SU-DHL-6 (cell line): ENCODE data around the gene DNAH3.

Experiments used
- H2AFZ ChIP-seq: fragments of 200-600 bp; sonication (generic); 2 replicates; pipeline ENCODE4 v1.6.1; 2014; ENCODE audit warnings: low read depth, mild to moderate bottlenecking, moderate library complexity, mixed read lengths, antibody characterized with exemption, low read length; ENCODE audit not compliant: severe bottlenecking
- H3F3A ChIP-seq: fragments of 200-600 bp; shearing (Covaris generic); 2 replicates; pipeline ENCODE4 v1.6.0; 2016; ENCODE audit warnings: antibody characterized with exemption, mild to moderate bottlenecking; ENCODE audit not compliant: insufficient read depth
- H3K27ac ChIP-seq: fragments of 200-600 bp; sonication (generic); 2 replicates; pipeline ENCODE4 v1.5.1; 2016; ENCODE audit warnings: low read depth, mild to moderate bottlenecking, low read length, moderate library complexity, mixed read lengths
- H3K27me3 ChIP-seq: fragments of 200-600 bp; sonication (generic), shearing (Covaris generic); 2 replicates; pipeline ENCODE4 v1.6.0; 2014; ENCODE audit warnings: mild to moderate bottlenecking, low read length
- H3K36me3 ChIP-seq: fragments of 200-600 bp; sonication (generic); 2 replicates; pipeline ENCODE4 v1.6.1; 2014; ENCODE audit warnings: mild to moderate bottlenecking, low read length, mixed read lengths
- H3K4me2 ChIP-seq: fragments of 300-600, 200-600 bp; shearing (Covaris generic), sonication (generic); 2 replicates; pipeline ENCODE4 v1.6.0; 2014; ENCODE audit warnings: low read length, low read depth, mild to moderate bottlenecking; ENCODE audit not compliant: poor library complexity, severe bottlenecking
- H3K4me3 ChIP-seq: fragments of 200-600 bp; sonication (generic); 2 replicates; pipeline ENCODE4 v1.5.1; 2014; ENCODE audit warnings: antibody characterized with exemption, low read length, mild to moderate bottlenecking, mixed read lengths; ENCODE audit not compliant: insufficient read depth, poor library complexity, severe bottlenecking
- H3K79me2 ChIP-seq: fragments of 200-600 bp; sonication (generic); 2 replicates; pipeline ENCODE4 v1.6.1; 2014; ENCODE audit warnings: mild to moderate bottlenecking, low read length, moderate library complexity; ENCODE audit not compliant: insufficient read depth
- H3K9ac ChIP-seq: fragments of 200-600 bp; sonication (generic); 2 replicates; pipeline ENCODE4 v1.7.0; 2014; ENCODE audit warnings: mild to moderate bottlenecking, low read length
- H3K9me2 ChIP-seq: fragments of 200-600 bp; sonication (generic); replicated peaks from 2 replicates; pipeline ENCODE4 v1.6.1; 2014; ENCODE audit warnings: low read length; ENCODE audit not compliant: insufficient read depth
- H3K9me3 ChIP-seq: fragments of 200-600 bp; sonication (generic); 2 replicates; pipeline ENCODE4 v1.6.1; 2014; ENCODE audit warnings: low read length, mixed read lengths; ENCODE audit not compliant: insufficient read depth
- H4K20me1 ChIP-seq: fragments of 200-600 bp; sonication (generic); 2 replicates; pipeline ENCODE4 v1.6.1; 2014; ENCODE audit warnings: low read depth, mild to moderate bottlenecking, antibody characterized with exemption, low read length, moderate library complexity, mixed read lengths
- EZH2phosphoT487 ChIP-seq: fragments of 200-600 bp; sonication (generic), shearing (Covaris generic); conservative IDR thresholded peaks from 2 replicates; pipeline ENCODE4 v1.6.1; 2018; ENCODE audit warnings: mild to moderate bottlenecking, antibody characterized with exemption, low read length, moderate library complexity, mixed read lengths
- TF ChIP-seq, protein P1 (sequence below): fragments of 200-600 bp; sonication (generic); IDR thresholded peaks from one replicate; pipeline ENCODE4 v1.5.1; 2017; ENCODE audit warnings: antibody characterized with exemption, mild to moderate bottlenecking, low read length, moderate library complexity; ENCODE audit not compliant: insufficient read depth, poor library complexity, severe bottlenecking

The DNAH3 gene

DNA sequence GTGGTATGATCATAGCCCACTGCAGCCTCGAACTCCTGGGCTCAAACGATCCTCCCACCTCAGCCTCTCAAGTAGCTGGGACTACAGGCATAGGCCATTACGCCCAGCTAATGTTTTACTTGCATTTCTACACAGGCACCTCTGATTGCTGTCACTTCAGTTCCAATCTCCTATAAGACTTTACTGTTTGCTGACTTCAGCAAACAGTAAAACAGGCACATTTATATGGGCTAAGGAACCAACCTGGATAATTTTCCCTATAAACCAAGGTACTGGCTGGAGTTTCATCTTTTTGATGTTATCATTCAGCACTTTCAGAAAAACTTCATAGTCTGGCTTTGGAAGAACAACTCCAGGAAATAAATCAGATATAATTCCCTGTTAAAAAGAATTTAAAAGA is 114.2 kb downstream of the DNAH3 start:
- Histone ChIP-seq H3K9me2 (no peaks in the 10 kb centered on the region), H3F3A (no peaks in the 10 kb centered on the region), H3K9ac (no peak overlapping the region), H3K27me3 (no peaks in the 10 kb centered on the region), H4K20me1 (no peaks in the 10 kb centered on the region), H3K27ac (no peak overlapping the region), H3K9me3 (no peaks in the 10 kb centered on the region), H3K79me2 (no peaks in the 10 kb centered on the region), H2AFZ (no peak overlapping the region), H3K4me3 (no peak overlapping the region), H3K4me2 (no peak overlapping the region), H3K36me3 (no peaks in the 10 kb centered on the region)
- TF ChIP-seq, protein P1, sequence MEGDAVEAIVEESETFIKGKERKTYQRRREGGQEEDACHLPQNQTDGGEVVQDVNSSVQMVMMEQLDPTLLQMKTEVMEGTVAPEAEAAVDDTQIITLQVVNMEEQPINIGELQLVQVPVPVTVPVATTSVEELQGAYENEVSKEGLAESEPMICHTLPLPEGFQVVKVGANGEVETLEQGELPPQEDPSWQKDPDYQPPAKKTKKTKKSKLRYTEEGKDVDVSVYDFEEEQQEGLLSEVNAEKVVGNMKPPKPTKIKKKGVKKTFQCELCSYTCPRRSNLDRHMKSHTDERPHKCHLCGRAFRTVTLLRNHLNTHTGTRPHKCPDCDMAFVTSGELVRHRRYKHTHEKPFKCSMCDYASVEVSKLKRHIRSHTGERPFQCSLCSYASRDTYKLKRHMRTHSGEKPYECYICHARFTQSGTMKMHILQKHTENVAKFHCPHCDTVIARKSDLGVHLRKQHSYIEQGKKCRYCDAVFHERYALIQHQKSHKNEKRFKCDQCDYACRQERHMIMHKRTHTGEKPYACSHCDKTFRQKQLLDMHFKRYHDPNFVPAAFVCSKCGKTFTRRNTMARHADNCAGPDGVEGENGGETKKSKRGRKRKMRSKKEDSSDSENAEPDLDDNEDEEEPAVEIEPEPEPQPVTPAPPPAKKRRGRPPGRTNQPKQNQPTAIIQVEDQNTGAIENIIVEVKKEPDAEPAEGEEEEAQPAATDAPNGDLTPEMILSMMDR, result no peak
- TF ChIP-seq EZH2phosphoT487, result no peak

GRCh38 chr16:21033704-21034103 is 116.9 kb downstream of the DNAH3 start:
- Histone ChIP-seq H3K79me2 (no peaks in the 10 kb centered on the region), H3K27me3 (no peaks in the 10 kb centered on the region), H3F3A (no peaks in the 10 kb centered on the region), H4K20me1 (no peaks in the 10 kb centered on the region), H3K4me2 (no peak overlapping the region), H3K4me3 (no peak overlapping the region), H3K36me3 (no peaks in the 10 kb centered on the region), H3K9ac (no peak overlapping the region), H3K9me3 (no peaks in the 10 kb centered on the region), H3K9me2 (no peaks in the 10 kb centered on the region), H3K27ac (no peak overlapping the region), H2AFZ (no peak overlapping the region)
- TF ChIP-seq, protein P1, result no peak
- TF ChIP-seq EZH2phosphoT487, result no peak

DNA sequence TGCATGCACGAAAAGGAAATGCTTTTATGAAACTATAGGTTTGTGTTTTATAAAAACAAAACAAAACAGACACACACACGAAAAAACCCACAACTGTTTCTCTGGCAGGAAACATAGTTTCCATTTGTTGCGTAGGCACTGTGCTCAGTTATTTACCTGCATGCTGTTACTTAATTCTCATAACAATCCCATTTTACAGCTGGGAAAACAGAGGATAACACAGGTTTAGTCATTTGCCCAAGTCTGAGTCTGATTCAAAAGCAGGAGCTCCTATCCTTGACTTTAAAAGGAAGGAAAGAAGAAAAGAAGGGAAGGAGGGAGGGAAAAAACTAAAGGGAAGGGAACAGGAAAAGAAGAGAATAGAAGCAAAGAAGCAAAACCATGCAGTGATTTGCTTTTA is 117.4 kb downstream of the DNAH3 start:
- Histone ChIP-seq H3K27me3 (no peaks in the 10 kb centered on the region), H3K36me3 (no peaks in the 10 kb centered on the region), H2AFZ (no peak overlapping the region), H3K4me2 (no peak overlapping the region), H4K20me1 (no peaks in the 10 kb centered on the region), H3K27ac (no peak overlapping the region), H3K4me3 (no peak overlapping the region), H3K9ac (no peak overlapping the region), H3K9me2 (no peaks in the 10 kb centered on the region), H3K9me3 (no peaks in the 10 kb centered on the region), H3F3A (no peaks in the 10 kb centered on the region), H3K79me2 (no peaks in the 10 kb centered on the region)
- TF ChIP-seq EZH2phosphoT487, result no peak
- TF ChIP-seq, protein P1, result no peak

- no peaks in the 10 kb centered on the region for H3F3A ChIP-seq
- H3K27me3 ChIP-seq, result no peaks in the 10 kb centered on the region
- no peaks in the 10 kb centered on the region for H3K36me3 ChIP-seq
- no peaks in the 10 kb centered on the region for H3K9me2 ChIP-seq
- H3K4me3 ChIP-seq, result no peak overlapping the region
- TF ChIP-seq, protein P1, result no peak
- TF ChIP-seq EZH2phosphoT487, result no peak
- H2AFZ ChIP-seq, result no peak overlapping the region
- no peaks in the 10 kb centered on the region for H4K20me1 ChIP-seq
- no peak overlapping the region for H3K4me2 ChIP-seq
- H3K9me3 ChIP-seq, result no peaks in the 10 kb centered on the region
- no peak overlapping the region for H3K27ac ChIP-seq
- H3K9ac ChIP-seq, result no peak overlapping the region
- H3K79me2 ChIP-seq, result no peaks in the 10 kb centered on the region
These were observed 121.9 kb downstream of the DNAH3 start for GRCh38 chr16:21028728-21029127.
